ENCODE data around the gene G3BP2. TPM values are rescaled to one million over a fixed set of nuclear protein-coding genes. Genes with fewer than 3 reads are reported as not detected.

G3BP2 gene
- total and polyA plus RNA-seq, 9 donors: 31.4 to 122 (median 83.1) TPM

GRCh38 chr4:75686346-75686745 lies 13.1 kb upstream of the G3BP2 start:
- H3K27me3 ChIP-seq: no peaks in the 10 kb centered on the region
- WGBS, 3 donors: 88 to 95% (median 91%) methylated on average over 3 of the region's 3 CpGs
- no peak overlapping the region for H3K27ac ChIP-seq

GRCh38 chr4:75685546-75686189 lies 12.5 kb upstream of the G3BP2 start:
- TF ChIP-seq CTCF (IDR thresholded peaks at IDR 0.05): no peak
- no peak for TF ChIP-seq POLR2A (IDR thresholded peaks at IDR 0.05)
- TF ChIP-seq EP300 (IDR thresholded peaks at IDR 0.05): no peak
- 78 to 89% (median 86%) methylated on average over 2 of the region's 2 CpGs for WGBS, 3 donors
- Histone ChIP-seq H3K36me3 (no peaks in the 10 kb centered on the region), H3K27me3 (no peaks in the 10 kb centered on the region), H3K4me3 (no peak overlapping the region), H3K9me3 (no peaks in the 10 kb centered on the region), H3K27ac (no peak overlapping the region), H3K4me1 (ENCODE audit: insufficient read depth) (no peaks in the 10 kb centered on the region)
- DNase-seq: no peak
- intact Hi-C loops (cut with DNase I): no loop called here

More at GRCh38 chr4:75686346-75686745, 13.1 kb upstream of the G3BP2 start:
- DNase-seq: no peak
- no peaks in the 10 kb centered on the region for H3K9me3 ChIP-seq
- intact Hi-C loops (cut with DNase I): no loop called here
- TF ChIP-seq POLR2A (IDR thresholded peaks at IDR 0.05): no peak
- no peak for TF ChIP-seq EP300 (IDR thresholded peaks at IDR 0.05)
- TF ChIP-seq CTCF (IDR thresholded peaks at IDR 0.05): no peak
- H3K4me1 ChIP-seq (ENCODE audit: insufficient read depth): no peaks in the 10 kb centered on the region
- no peak overlapping the region for H3K4me3 ChIP-seq
- H3K36me3 ChIP-seq: no peaks in the 10 kb centered on the region

GRCh38 chr4:75683482-75684155 lies 10.4 kb upstream of the G3BP2 start:
- Histone ChIP-seq H3K36me3 (no peaks in the 10 kb centered on the region), H3K27me3 (no peaks in the 10 kb centered on the region), H3K9me3 (no peaks in the 10 kb centered on the region), H3K27ac (no peak overlapping the region), H3K4me1 (ENCODE audit: insufficient read depth) (no peaks in the 10 kb centered on the region), H3K4me3 (no peak overlapping the region)
- TF ChIP-seq EP300 (IDR thresholded peaks at IDR 0.05) (no peak), POLR2A (IDR thresholded peaks at IDR 0.05) (no peak), CTCF (IDR thresholded peaks at IDR 0.05) (no peak)
- no peak for DNase-seq
- intact Hi-C loops (cut with DNase I): no loop called here
- WGBS, 3 donors: 96 to 98% (median 97%) methylated on average over 6 of the region's 6 CpGs

GRCh38 chr4:75679876-75680575 lies 6.8 kb upstream of the G3BP2 start:
- 73 to 90% (median 74%) methylated on average over 3 of the region's 3 CpGs for WGBS, 3 donors
- intact Hi-C loops (cut with DNase I): loop anchor here in 2 of 4 donors (5.0 to 10.0 kb wide), 2 partner anchors 42 to 45 kb away; partner anchors contain the start of gene USO1 (in 2 of the 2)

More at GRCh38 chr4:75679876-75680575, 6.8 kb upstream of the G3BP2 start:
- no peaks in the 10 kb centered on the region for H3K36me3 ChIP-seq
- no peak overlapping the region for H3K4me3 ChIP-seq
- H3K27ac ChIP-seq: no peak overlapping the region
- H3K4me1 ChIP-seq (ENCODE audit: insufficient read depth): no peaks in the 10 kb centered on the region
- TF ChIP-seq CTCF (IDR thresholded peaks at IDR 0.05) (no peak), EP300 (IDR thresholded peaks at IDR 0.05) (no peak), POLR2A (IDR thresholded peaks at IDR 0.05) (no peak)
- no peaks in the 10 kb centered on the region for H3K27me3 ChIP-seq
- no peaks in the 10 kb centered on the region for H3K9me3 ChIP-seq
- no peak for DNase-seq
